Measurements from ENCODE around the gene SNAPC4.

The SNAPC4 gene

DNA sequence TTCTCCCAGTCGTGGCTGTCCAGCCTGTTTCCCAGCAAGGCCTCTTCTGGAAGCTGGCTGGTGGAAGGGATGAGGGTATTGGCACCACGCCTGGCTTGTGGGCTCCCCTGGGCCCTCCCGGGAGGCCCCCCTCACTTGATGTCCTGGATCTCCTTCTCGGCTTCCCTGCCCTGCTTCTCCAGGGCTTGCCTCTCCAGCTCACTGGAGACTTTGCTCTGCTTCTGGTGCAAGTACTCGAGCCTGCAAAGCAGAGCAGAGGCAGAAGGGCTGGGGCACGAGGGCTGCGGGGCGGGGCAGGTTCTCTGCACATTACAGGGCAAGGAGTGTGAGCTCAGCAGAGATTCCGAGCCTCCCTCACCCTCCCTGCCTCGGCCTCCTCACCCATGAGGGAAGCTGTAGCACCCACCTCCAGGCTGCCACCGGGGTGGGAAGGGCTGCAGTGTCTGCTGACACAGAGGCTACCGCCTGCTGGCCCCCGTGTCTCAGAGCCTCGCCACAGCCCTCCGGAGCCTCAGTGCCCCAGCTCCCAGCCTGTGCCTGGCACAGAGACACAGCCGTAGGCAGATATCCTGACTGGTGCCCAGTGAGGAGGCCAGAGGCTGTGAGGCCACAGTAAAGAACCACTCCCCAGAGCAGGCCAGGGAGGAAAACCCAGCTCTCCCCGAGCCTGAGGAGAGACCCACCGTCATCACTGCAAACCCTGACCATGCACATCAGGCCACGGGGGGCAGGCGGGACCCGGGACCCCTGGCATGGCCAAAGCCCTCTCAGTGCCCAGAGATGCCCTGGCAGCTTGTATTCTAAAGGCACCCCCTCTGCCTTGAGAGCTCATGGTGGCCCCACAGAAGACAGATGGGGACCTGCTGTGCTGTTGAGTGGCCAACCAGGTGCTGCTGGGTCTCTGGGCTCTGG lies 7.2 kb downstream of the SNAPC4 start:
- TF ChIP-seq, protein P1, sequence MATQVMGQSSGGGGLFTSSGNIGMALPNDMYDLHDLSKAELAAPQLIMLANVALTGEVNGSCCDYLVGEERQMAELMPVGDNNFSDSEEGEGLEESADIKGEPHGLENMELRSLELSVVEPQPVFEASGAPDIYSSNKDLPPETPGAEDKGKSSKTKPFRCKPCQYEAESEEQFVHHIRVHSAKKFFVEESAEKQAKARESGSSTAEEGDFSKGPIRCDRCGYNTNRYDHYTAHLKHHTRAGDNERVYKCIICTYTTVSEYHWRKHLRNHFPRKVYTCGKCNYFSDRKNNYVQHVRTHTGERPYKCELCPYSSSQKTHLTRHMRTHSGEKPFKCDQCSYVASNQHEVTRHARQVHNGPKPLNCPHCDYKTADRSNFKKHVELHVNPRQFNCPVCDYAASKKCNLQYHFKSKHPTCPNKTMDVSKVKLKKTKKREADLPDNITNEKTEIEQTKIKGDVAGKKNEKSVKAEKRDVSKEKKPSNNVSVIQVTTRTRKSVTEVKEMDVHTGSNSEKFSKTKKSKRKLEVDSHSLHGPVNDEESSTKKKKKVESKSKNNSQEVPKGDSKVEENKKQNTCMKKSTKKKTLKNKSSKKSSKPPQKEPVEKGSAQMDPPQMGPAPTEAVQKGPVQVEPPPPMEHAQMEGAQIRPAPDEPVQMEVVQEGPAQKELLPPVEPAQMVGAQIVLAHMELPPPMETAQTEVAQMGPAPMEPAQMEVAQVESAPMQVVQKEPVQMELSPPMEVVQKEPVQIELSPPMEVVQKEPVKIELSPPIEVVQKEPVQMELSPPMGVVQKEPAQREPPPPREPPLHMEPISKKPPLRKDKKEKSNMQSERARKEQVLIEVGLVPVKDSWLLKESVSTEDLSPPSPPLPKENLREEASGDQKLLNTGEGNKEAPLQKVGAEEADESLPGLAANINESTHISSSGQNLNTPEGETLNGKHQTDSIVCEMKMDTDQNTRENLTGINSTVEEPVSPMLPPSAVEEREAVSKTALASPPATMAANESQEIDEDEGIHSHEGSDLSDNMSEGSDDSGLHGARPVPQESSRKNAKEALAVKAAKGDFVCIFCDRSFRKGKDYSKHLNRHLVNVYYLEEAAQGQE (IDR thresholded peaks at IDR 0.05; ENCODE audit: insufficient read depth in 1 of 2, low read depth in 2 of 2, low read length in 2 of 2): no peak
- TF ChIP-seq TAF1 (IDR thresholded peaks at IDR 0.05; ENCODE audit: borderline replicate concordance, insufficient read depth, low read length) (no peak), FOXP2 (optimal IDR thresholded peaks at IDR 0.05; ENCODE audit: borderline replicate concordance, extremely low read depth, extremely low read length, insufficient read depth) (no peak), POLR2AphosphoS5 (IDR thresholded peaks at IDR 0.05; ENCODE audit: low read depth, low read length) (no peak), SIN3A (IDR thresholded peaks at IDR 0.05; ENCODE audit: borderline replicate concordance, insufficient read depth, low read length) (no peak)

DNA sequence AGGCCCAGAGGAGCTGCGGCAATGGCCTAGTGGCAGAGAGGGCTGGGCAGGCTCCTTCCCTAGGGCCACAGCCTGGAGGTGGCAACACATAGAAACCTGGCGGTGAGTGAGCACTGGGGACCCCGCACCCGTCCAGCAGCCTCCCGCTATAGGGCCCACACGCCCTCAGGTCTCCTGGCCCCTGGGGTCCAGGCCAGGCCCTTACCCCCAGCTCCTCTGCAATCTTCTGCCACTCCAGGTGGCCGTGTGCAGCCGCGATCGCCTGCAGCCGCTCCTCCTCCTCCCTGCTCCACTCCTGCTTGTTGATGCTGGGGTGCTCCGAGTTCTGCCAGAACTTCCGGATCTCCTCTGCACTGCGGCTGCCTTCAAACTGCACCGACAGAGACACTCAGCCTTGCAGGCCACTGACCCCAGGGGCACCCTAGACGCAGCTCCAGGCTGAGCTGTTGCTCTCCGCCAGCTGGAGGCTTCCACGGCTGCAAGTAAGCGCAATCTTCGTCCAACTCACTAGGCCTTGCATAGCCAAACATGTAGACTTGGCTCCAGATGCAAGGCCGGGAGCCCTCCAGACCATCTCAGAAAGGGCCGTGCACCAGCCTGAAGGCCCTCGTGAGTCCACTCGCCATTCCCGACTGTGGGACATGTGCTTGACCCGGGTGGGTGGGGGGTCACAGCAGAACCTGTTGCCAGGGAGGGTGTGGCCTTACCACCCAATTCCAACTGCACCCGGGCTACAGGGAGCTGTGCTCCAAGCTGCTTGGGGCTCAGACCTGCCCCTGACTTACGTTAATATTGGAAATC lies 8.0 kb downstream of the SNAPC4 start:
- no peak for TF ChIP-seq TAF1 (IDR thresholded peaks at IDR 0.05; ENCODE audit: borderline replicate concordance, insufficient read depth, low read length)
- no peak for TF ChIP-seq POLR2AphosphoS5 (IDR thresholded peaks at IDR 0.05; ENCODE audit: low read depth, low read length)
- TF ChIP-seq FOXP2 (optimal IDR thresholded peaks at IDR 0.05; ENCODE audit: borderline replicate concordance, extremely low read depth, extremely low read length, insufficient read depth): no peak
- TF ChIP-seq, protein P1 (IDR thresholded peaks at IDR 0.05; ENCODE audit: insufficient read depth in 1 of 2, low read depth in 2 of 2, low read length in 2 of 2): no peak
- TF ChIP-seq SIN3A (IDR thresholded peaks at IDR 0.05; ENCODE audit: borderline replicate concordance, insufficient read depth, low read length): no peak

DNA sequence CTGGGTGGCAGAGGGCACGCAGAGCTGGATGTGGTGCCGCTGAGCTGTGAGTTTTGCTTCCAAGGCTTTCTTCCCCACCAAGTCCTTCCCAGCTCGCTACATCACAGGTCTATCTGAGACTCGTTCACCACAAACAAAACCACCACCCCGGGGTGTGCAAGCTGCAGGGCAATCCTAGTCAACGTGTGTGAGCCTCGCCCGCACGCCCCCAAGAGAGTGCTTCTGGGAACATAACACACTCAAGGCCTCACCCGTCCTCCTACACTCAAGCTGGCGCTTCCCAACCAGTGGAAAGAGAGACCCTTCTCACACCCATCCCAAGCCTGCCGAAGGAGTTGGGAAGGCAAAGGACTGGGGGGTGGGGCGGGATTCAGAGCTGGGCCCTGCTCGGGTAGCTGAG lies 10.6 kb downstream of the SNAPC4 start:
- TF ChIP-seq SIN3A (IDR thresholded peaks at IDR 0.05; ENCODE audit: borderline replicate concordance, insufficient read depth, low read length): no peak
- no peak for TF ChIP-seq TAF1 (IDR thresholded peaks at IDR 0.05; ENCODE audit: borderline replicate concordance, insufficient read depth, low read length)
- TF ChIP-seq FOXP2 (optimal IDR thresholded peaks at IDR 0.05; ENCODE audit: borderline replicate concordance, extremely low read depth, extremely low read length, insufficient read depth): no peak
- TF ChIP-seq, protein P1 (IDR thresholded peaks at IDR 0.05; ENCODE audit: insufficient read depth in 1 of 2, low read depth in 2 of 2, low read length in 2 of 2): no peak
- no peak for TF ChIP-seq POLR2AphosphoS5 (IDR thresholded peaks at IDR 0.05; ENCODE audit: low read depth, low read length)

DNA sequence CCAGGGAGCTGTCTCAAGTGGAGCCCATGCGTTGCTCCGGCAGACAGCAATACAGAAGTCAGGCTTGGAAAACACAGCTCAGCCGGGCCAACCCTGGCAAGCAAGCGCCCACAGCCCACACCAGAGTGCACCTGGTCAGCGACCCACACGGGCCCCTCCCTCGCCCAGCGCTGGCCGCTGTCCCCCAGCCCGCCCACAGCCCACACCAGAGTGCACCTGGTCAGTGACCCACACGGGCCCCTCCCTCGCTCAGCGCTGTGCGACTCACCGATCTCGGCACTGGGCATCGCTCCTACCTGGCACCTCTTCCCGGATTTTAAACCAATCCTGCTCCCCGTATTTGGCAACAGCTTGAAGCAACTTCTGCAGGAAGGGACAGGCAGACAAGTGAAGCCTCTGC lies 12.8 kb downstream of the SNAPC4 start:
- TF ChIP-seq SIN3A (IDR thresholded peaks at IDR 0.05; ENCODE audit: borderline replicate concordance, insufficient read depth, low read length): no peak
- TF ChIP-seq TAF1 (IDR thresholded peaks at IDR 0.05; ENCODE audit: borderline replicate concordance, insufficient read depth, low read length): no peak
- TF ChIP-seq POLR2AphosphoS5 (IDR thresholded peaks at IDR 0.05; ENCODE audit: low read depth, low read length): no peak
- no peak for TF ChIP-seq FOXP2 (optimal IDR thresholded peaks at IDR 0.05; ENCODE audit: borderline replicate concordance, extremely low read depth, extremely low read length, insufficient read depth)
- TF ChIP-seq, protein P1 (IDR thresholded peaks at IDR 0.05; ENCODE audit: insufficient read depth in 1 of 2, low read depth in 2 of 2, low read length in 2 of 2): no peak
